ENCODE results near the gene PIWIL1. TPM values are rescaled to one million over a fixed set of nuclear protein-coding genes. Genes with fewer than 3 reads are reported as not detected.

Gene PIWIL1
- total and polyA plus RNA-seq, 2 experiments from 2014 or later: not detected

- H3K27me3 ChIP-seq (replicated peaks; ENCODE audit: insufficient read depth): no peaks in the 10 kb centered on the region
- in situ Hi-C loops (cut with MboI): no loop called here
- H4K20me1 ChIP-seq (ENCODE audit: insufficient read depth): no peaks in the 10 kb centered on the region
- no peak overlapping the region for H3K27ac ChIP-seq
- no peak overlapping the region for H3K9ac ChIP-seq
- H3K4me3 ChIP-seq: no peak overlapping the region
- H3K36me3 ChIP-seq (ENCODE audit: low read depth): no peaks in the 10 kb centered on the region
- 54 to 61% methylated on average over 13 of the region's 13 CpGs for WGBS, 2 experiments (ENCODE audit: low coverage in 1 of 2, low lambda C conversion rate in 2 of 2, missing lambda C conversion rate in 2 of 2)
- no peak overlapping the region for H2AFZ ChIP-seq
- H3K9me2 ChIP-seq (ENCODE audit: insufficient read depth): no peaks in the 10 kb centered on the region
- DNase-seq: no peak
- H3F3A ChIP-seq (ENCODE audit: insufficient read depth): no peaks in the 10 kb centered on the region
- H3K4me2 ChIP-seq (ENCODE audit: unreplicated experiment): no peak overlapping the region
- no peaks in the 10 kb centered on the region for H3K9me3 ChIP-seq (ENCODE audit: low read depth)
- H3K79me2 ChIP-seq (ENCODE audit: insufficient read depth): no peaks in the 10 kb centered on the region
- TF ChIP-seq EZH2phosphoT487 (IDR thresholded peaks at IDR 0.05; ENCODE audit: insufficient read depth, low read depth): no peak
- TF ChIP-seq EZH2 (IDR thresholded peaks at IDR 0.05; ENCODE audit: insufficient read depth, poor library complexity, severe bottlenecking): no peak
- H3K4me1 ChIP-seq (ENCODE audit: insufficient read depth): no peaks in the 10 kb centered on the region
These were observed 37.9 kb downstream of the PIWIL1 start for GRCh38 chr12:130375296-130376287.

DNA sequence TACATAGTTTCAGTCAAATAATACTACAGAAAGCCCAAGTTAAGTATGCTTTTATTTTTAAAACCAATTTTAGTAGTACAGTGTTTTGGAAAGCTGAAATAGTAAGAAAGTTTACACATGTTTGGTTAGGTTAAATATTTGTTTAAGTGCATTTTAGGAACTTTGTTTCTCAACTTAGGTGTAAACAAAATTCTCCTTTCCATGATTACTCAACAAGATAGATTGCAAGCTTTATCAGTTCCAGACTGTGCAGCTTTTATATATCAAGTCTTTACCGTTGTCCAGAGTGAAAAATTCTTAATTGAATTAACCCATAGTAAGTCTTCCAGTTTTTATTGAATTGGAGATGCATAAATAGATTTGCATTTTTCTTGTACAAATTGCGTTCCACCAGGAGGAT, 45.1 kb downstream of the PIWIL1 start:
- TF ChIP-seq EZH2phosphoT487 (IDR thresholded peaks at IDR 0.05; ENCODE audit: insufficient read depth, low read depth): no peak
- TF ChIP-seq EZH2 (IDR thresholded peaks at IDR 0.05; ENCODE audit: insufficient read depth, poor library complexity, severe bottlenecking): no peak
- Histone ChIP-seq H3K4me1 (ENCODE audit: insufficient read depth) (no peaks in the 10 kb centered on the region), H3K4me2 (ENCODE audit: unreplicated experiment) (no peak overlapping the region), H3F3A (ENCODE audit: insufficient read depth) (no peaks in the 10 kb centered on the region), H3K4me3 (no peak overlapping the region), H2AFZ (no peak overlapping the region), H4K20me1 (ENCODE audit: insufficient read depth) (no peaks in the 10 kb centered on the region), H3K9me2 (ENCODE audit: insufficient read depth) (no peaks in the 10 kb centered on the region), H3K36me3 (ENCODE audit: low read depth) (no peaks in the 10 kb centered on the region), H3K27ac (no peak overlapping the region), H3K9ac (no peak overlapping the region), H3K79me2 (ENCODE audit: insufficient read depth) (no peaks in the 10 kb centered on the region), H3K27me3 (replicated peaks; ENCODE audit: insufficient read depth) (no peaks in the 10 kb centered on the region), H3K9me3 (ENCODE audit: low read depth) (no peaks in the 10 kb centered on the region)
- no peak for DNase-seq
- in situ Hi-C loops (cut with MboI): no loop called here
- WGBS, 2 experiments (ENCODE audit: low coverage in 1 of 2, low lambda C conversion rate in 2 of 2, missing lambda C conversion rate in 2 of 2): 10 to 18% methylated on average over 2 of the region's 2 CpGs

- in situ Hi-C loops (cut with MboI): no loop called here
- Histone ChIP-seq H3F3A (ENCODE audit: insufficient read depth) (no peaks in the 10 kb centered on the region), H3K9me3 (ENCODE audit: low read depth) (no peaks in the 10 kb centered on the region), H3K4me1 (ENCODE audit: insufficient read depth) (no peaks in the 10 kb centered on the region), H2AFZ (no peak overlapping the region), H3K27ac (no peak overlapping the region), H3K4me2 (ENCODE audit: unreplicated experiment) (no peak overlapping the region), H4K20me1 (ENCODE audit: insufficient read depth) (no peaks in the 10 kb centered on the region), H3K36me3 (ENCODE audit: low read depth) (no peaks in the 10 kb centered on the region), H3K4me3 (no peak overlapping the region), H3K79me2 (ENCODE audit: insufficient read depth) (no peaks in the 10 kb centered on the region), H3K9me2 (ENCODE audit: insufficient read depth) (no peaks in the 10 kb centered on the region), H3K9ac (no peak overlapping the region), H3K27me3 (replicated peaks; ENCODE audit: insufficient read depth) (no peaks in the 10 kb centered on the region)
- WGBS, 2 experiments (ENCODE audit: low coverage in 1 of 2, low lambda C conversion rate in 2 of 2, missing lambda C conversion rate in 2 of 2): 0 to 2% methylated on average over 3 of the region's 3 CpGs
- no peak for DNase-seq
- TF ChIP-seq EZH2phosphoT487 (IDR thresholded peaks at IDR 0.05; ENCODE audit: insufficient read depth, low read depth) (no peak), EZH2 (IDR thresholded peaks at IDR 0.05; ENCODE audit: insufficient read depth, poor library complexity, severe bottlenecking) (no peak)
These were observed 46.5 kb downstream of the PIWIL1 start for GRCh38 chr12:130384234-130384633.

DNA sequence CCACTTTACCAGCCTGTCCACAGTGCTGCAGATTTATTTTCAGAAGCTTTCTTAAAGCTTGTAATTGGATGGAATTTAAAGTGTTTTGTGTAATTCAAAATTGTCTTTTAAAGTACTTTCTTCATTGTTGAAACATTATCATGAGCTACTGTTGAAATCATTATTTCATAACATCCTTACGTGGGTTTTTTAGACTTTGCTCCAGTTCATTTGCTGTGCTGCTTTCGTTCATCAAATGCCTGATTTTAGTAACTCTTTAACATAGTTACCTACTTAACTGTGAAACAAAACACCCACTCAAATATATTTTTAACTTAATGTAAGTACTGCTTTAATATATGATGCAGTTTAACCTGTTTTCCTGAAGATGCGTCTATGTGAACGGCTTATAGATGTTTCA, 47.5 kb downstream of the PIWIL1 start:
- H3K4me1 ChIP-seq (ENCODE audit: insufficient read depth): no peaks in the 10 kb centered on the region
- in situ Hi-C loops (cut with MboI): no loop called here
- no peaks in the 10 kb centered on the region for H3K9me2 ChIP-seq (ENCODE audit: insufficient read depth)
- no peak overlapping the region for H3K9ac ChIP-seq
- H3K9me3 ChIP-seq (ENCODE audit: low read depth): no peaks in the 10 kb centered on the region
- no peak for DNase-seq
- H3K36me3 ChIP-seq (ENCODE audit: low read depth): no peaks in the 10 kb centered on the region
- no peaks in the 10 kb centered on the region for H3F3A ChIP-seq (ENCODE audit: insufficient read depth)
- TF ChIP-seq EZH2 (IDR thresholded peaks at IDR 0.05; ENCODE audit: insufficient read depth, poor library complexity, severe bottlenecking) (no peak), EZH2phosphoT487 (IDR thresholded peaks at IDR 0.05; ENCODE audit: insufficient read depth, low read depth) (no peak)
- no peaks in the 10 kb centered on the region for H3K79me2 ChIP-seq (ENCODE audit: insufficient read depth)
- no peaks in the 10 kb centered on the region for H4K20me1 ChIP-seq (ENCODE audit: insufficient read depth)
- no peak overlapping the region for H3K27ac ChIP-seq
- no peak overlapping the region for H3K4me2 ChIP-seq (ENCODE audit: unreplicated experiment)
- 44 to 46% methylated on average over 4 of the region's 4 CpGs for WGBS, 2 experiments (ENCODE audit: low coverage in 1 of 2, low lambda C conversion rate in 2 of 2, missing lambda C conversion rate in 2 of 2)
- no peak overlapping the region for H3K4me3 ChIP-seq
- H3K27me3 ChIP-seq (replicated peaks; ENCODE audit: insufficient read depth): no peaks in the 10 kb centered on the region
- no peak overlapping the region for H2AFZ ChIP-seq

Measured in GM23248 (cell line).